HG03095 (cell line): Measurements from ENCODE around the gene KRTAP9-6.

ENCODE experiments used
- ATAC-seq: cut with Tn5 transposase; IDR thresholded peaks from one replicate; pipeline ENCODE4 v1.9.1; 2021; ENCODE audit warnings: moderate library complexity; ENCODE audit not compliant: unreplicated experiment

The KRTAP9-6 gene

DNA sequence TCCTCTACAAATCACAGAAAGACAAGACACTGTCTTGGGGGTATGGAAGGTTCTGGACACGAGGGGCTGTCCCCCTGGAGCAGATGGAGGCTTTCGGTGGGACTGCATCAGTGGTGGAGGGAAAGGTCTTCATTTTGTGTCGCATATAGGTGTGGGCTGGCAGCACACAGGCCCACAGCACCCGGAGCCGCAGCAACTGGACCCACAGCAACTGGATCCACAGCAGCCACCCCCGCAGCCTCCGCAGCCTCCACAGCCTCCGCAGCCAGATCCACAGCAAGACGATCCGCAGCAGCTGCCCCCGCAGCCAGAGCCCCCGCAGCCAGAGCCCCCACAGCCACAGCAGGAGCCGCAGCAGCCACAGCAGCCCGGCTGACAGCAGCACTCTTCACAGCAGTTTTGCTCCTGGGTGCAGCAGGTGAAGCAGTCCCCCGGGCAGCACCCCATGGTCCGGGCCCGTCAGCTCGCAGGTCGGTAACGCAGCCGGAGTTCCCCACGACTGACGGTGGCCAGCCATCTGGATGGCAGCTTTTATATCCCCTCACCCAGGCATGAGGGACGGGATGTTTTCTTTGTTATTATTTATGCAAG is 50.1 kb downstream of the KRTAP9-6 start, which contains the start of gene KRTAP17-1:
KRTAP17-1 (minus strand) TSS at position 507 of the 591 bp plus-strand sequence; CDS start at position 447, 60 bp downstream.
- no peak for ATAC-seq
